Hypothalamus (tissue), 51 donors: ENCODE measurements around the gene TOR2A.
A peak's percentile ranks its signal among the peaks of the same experiment; 100 is the strongest.
"Not testable (repeated sequence)": the region's sequence is repeated elsewhere in the genome, so short reads cannot be mapped to it uniquely, and the experiment has no call there.

Experiments used
- DNase-seq, 51 donors: peaks; one replicate each; lab custom pipeline; 2025; lab: John Stamatoyannopoulos, UW

The TOR2A gene

GRCh38 chr9:127769929-127770582 is 35.0 kb upstream of the TOR2A start:
- DNase-seq, result no peak

- no peak for DNase-seq
Measured at GRCh38 chr9:127769101-127769500, 34.0 kb upstream of the TOR2A start.

- no peak for DNase-seq
Measured at GRCh38 chr9:127768698-127769097, 33.6 kb upstream of the TOR2A start.

- no peak for DNase-seq
Measured at GRCh38 chr9:127767909-127768331, 32.8 kb upstream of the TOR2A start.

GRCh38 chr9:127767410-127767809 is 32.3 kb upstream of the TOR2A start:
- DNase-seq, result no peak

GRCh38 chr9:127765418-127765817 is 30.3 kb upstream of the TOR2A start:
- no peak for DNase-seq

GRCh38 chr9:127763918-127764384 is 28.9 kb upstream of the TOR2A start:
- peak in 6 of 51 donors; percentile 14 to 37 (median 20) for DNase-seq

GRCh38 chr9:127762111-127762676 is 27.1 kb upstream of the TOR2A start:
- DNase-seq, result peak in 2 of 51 donors; percentile 2 to 12

GRCh38 chr9:127761491-127761956 is 26.4 kb upstream of the TOR2A start:
- DNase-seq, result no peak

GRCh38 chr9:127761061-127761460 is 26.0 kb upstream of the TOR2A start:
- no peak for DNase-seq

- no peak for DNase-seq
Measured at GRCh38 chr9:127758843-127759242, 23.7 kb upstream of the TOR2A start.

- not testable (repeated sequence) for DNase-seq
Measured at GRCh38 chr9:127756776-127757175, 21.7 kb upstream of the TOR2A start.

- no peak for DNase-seq
Measured at GRCh38 chr9:127756233-127756632, 21.1 kb upstream of the TOR2A start.

- DNase-seq, result peak in 9 of 51 donors; percentile 5 to 41 (median 27)
Measured at GRCh38 chr9:127755061-127756060, 20.3 kb upstream of the TOR2A start.

- peak in 31 of 51 donors; percentile 7 to 73 (median 42) for DNase-seq
Measured at GRCh38 chr9:127754099-127755060, 19.3 kb upstream of the TOR2A start.

GRCh38 chr9:127753622-127754021 is 18.5 kb upstream of the TOR2A start:
- no peak for DNase-seq

GRCh38 chr9:127753148-127753547 is 18.1 kb upstream of the TOR2A start:
- DNase-seq, result no peak

- DNase-seq, result peak in 1 of 51 donors; percentile 3
Measured at GRCh38 chr9:127751269-127752054, 16.4 kb upstream of the TOR2A start.
